GM13977 (cell line): ENCODE results near the gene ZNF593.

Experiments used
- DNase-seq: peaks from one replicate; pipeline ENCODE4 v3.0.0; 2012; ENCODE audit warnings: low spot score
- CTCF ChIP-seq: IDR thresholded peaks from 2 replicates; pipeline ENCODE4 v1.5.1; 2012; ENCODE audit warnings: mild to moderate bottlenecking, control low read depth; ENCODE audit not compliant: insufficient read depth; ENCODE audit errors: extremely low read depth, missing control alignments
- in situ Hi-C: fragments of 300-500 bp; cut with MboI; formaldehyde crosslinking; loops from one replicate; pipeline ENCODE4 v1.12.0; 2022; ENCODE audit warnings: low sequenced_read_pairs, low pct_unique_long_range_greater_than_20kb, mixed read lengths, inconsistent platforms; ENCODE audit not compliant: unreplicated experiment

Gene ZNF593

GRCh38 chr1:26158908-26159742 lies 10.6 kb upstream of the ZNF593 start, which contains the start of gene FAM110D:
FAM110D (plus strand) TSS chr1:26159079; CDS start chr1:26161292, 2,213 bp downstream.
- in situ Hi-C loops = no loop called here
- no peak for TF ChIP-seq CTCF
- no peak for DNase-seq

GRCh38 chr1:26159743-26160039 lies 10.0 kb upstream of the ZNF593 start:
- no peak for DNase-seq
- no peak for TF ChIP-seq CTCF
- in situ Hi-C loops = no loop called here

GRCh38 chr1:26160527-26161414 lies 8.9 kb upstream of the ZNF593 start:
- no peak for DNase-seq
- in situ Hi-C loops = no loop called here

GRCh38 chr1:26161415-26162219 lies 8.1 kb upstream of the ZNF593 start:
- TF ChIP-seq CTCF = peak; percentile 39
- in situ Hi-C loops = no loop called here
- DNase-seq = peak; percentile 70

More at GRCh38 chr1:26160527-26161414, 8.9 kb upstream of the ZNF593 start:
- TF ChIP-seq CTCF = no peak

GRCh38 chr1:26162220-26162709 lies 7.4 kb upstream of the ZNF593 start:
- no peak for DNase-seq
- no peak for TF ChIP-seq CTCF
- in situ Hi-C loops = no loop called here

DNA sequence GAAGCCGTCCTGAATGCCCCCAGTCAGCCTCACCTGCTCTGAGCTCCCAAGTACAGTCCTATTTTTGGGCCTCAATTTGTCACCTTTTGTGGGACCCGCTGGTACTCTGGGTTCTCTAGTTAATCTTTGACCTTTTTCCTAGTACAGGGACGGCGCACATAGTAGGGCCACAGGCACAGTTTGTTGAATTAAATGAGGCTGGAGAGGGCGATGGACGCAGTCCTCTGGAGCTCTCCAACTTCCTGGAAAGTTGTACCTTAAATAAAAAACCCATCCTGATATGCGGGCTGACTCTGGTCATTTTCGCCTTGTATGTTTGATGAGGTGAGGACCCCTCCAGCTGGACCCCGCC lies 6.0 kb upstream of the ZNF593 start:
- in situ Hi-C loops = no loop called here
- no peak for DNase-seq
- TF ChIP-seq CTCF = no peak
